ENCODE results near the gene VWA2. TPM values are rescaled to one million over a fixed set of nuclear protein-coding genes. Genes with fewer than 3 reads are reported as not detected.

VWA2 gene
- total RNA-seq, 6 experiments from 2014 or later: 0.07 TPM; not detected in 5

DNA sequence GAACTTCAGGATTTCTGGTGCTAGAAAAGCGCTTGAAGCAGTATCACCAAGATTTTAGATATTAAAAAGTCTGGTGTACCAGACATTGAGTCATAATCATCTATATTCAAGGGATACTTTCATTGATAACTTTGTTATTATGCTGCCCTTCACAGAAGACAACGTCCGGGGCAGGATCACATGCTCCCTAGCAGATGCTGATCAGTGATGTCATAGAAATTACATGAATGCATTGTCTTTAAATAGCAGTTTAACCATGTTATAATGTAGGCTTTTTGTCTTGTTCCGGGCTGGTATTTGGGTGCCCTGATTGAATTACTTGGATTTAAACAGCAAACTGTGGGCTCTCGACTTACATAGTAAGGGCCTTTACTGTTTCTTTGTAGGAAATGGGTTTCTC, 54.0 kb downstream of the VWA2 start:
- no peak for DNase-seq
- H3K27ac Mint-ChIP-seq: no peak overlapping the region
- peaks cover 17% of the 10 kb centered on the region; the same call in 1 of the 2 replicates for H3K36me3 Mint-ChIP-seq (ENCODE audit: low read depth)
- no peak for TF ChIP-seq CTCF (IDR thresholded peaks at IDR 0.05)
- H3K4me3 Mint-ChIP-seq: no peak overlapping the region
- no peaks in the 10 kb centered on the region for H3K4me1 Mint-ChIP-seq (ENCODE audit: low read depth)
- peaks cover 17% of the 10 kb centered on the region for H3K27me3 Mint-ChIP-seq (ENCODE audit: insufficient read depth)
- peaks cover 26% of the 10 kb centered on the region for H3K9me3 Mint-ChIP-seq

DNA sequence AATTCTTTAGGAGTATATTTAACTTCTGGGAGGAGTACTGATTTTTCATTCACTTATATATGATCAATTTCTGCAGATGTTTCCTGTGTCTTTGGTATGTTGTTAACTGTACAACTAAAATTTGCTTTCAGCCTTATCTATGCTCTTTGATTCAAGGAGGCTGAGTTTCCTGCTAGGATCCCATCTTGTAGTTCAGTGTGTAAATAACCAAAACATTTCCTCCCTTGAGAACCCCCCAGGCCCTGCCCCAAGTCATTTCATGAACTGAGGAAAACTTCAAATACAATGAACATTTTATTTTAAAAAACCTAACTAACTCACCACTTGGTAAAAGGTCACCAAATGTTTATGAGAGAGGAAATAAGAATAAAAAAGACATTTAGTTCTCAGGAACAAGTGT, 55.5 kb downstream of the VWA2 start:
- TF ChIP-seq CTCF (IDR thresholded peaks at IDR 0.05): no peak
- peaks cover 17% of the 10 kb centered on the region; the same call in 1 of the 2 replicates for H3K36me3 Mint-ChIP-seq (ENCODE audit: low read depth)
- H3K9me3 Mint-ChIP-seq: peaks cover 26% of the 10 kb centered on the region
- no peak for DNase-seq
- H3K27ac Mint-ChIP-seq: no peak overlapping the region
- no peak overlapping the region for H3K4me3 Mint-ChIP-seq
- H3K27me3 Mint-ChIP-seq (ENCODE audit: insufficient read depth): peaks cover 26% of the 10 kb centered on the region
- no peaks in the 10 kb centered on the region for H3K4me1 Mint-ChIP-seq (ENCODE audit: low read depth)

- Mint-ChIP-seq H3K27me3 (ENCODE audit: insufficient read depth) (peaks cover 22% of the 10 kb centered on the region), H3K36me3 (ENCODE audit: low read depth) (peaks cover 17% of the 10 kb centered on the region; the same call in 1 of the 2 replicates), H3K9me3 (peaks cover 26% of the 10 kb centered on the region), H3K27ac (no peak overlapping the region), H3K4me1 (ENCODE audit: low read depth) (no peaks in the 10 kb centered on the region), H3K4me3 (no peak overlapping the region)
- no peak for DNase-seq
- no peak for TF ChIP-seq CTCF (IDR thresholded peaks at IDR 0.05)
Observed at GRCh38 chr10:114295393-114295792, 56.3 kb downstream of the VWA2 start.

DNA sequence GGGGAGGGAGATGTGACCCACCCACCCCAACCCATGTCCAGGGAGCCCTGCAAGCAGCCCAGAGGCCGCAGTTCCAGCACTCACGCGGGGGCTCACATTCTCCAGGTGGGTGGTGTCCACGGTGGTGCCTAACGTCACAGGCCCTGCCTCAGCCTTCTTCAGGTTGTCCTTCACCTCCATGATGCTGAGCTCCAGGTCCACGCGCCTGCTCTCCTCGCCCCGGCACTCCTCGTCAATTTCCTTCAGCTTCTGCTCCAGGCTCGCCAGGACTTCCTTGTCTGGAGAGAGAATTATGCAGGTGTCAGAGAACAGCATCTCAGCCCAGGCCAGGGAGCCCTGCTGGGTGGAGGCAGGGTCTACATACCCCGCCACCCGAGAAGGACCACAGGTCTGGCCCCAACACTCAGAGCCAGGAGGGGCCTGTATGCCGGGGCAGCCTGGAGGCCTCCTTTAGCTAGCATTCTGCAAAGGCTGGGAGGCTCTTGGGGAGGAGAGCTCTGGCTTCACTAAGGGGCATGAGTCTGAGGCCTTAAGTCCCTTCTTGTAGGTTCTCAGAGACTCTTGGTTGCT, 58.2 kb downstream of the VWA2 start:
- TF ChIP-seq CTCF (IDR thresholded peaks at IDR 0.05): no peak
- Mint-ChIP-seq H3K9me3 (peaks cover 26% of the 10 kb centered on the region), H3K4me3 (no peak overlapping the region), H3K4me1 (ENCODE audit: low read depth) (no peaks in the 10 kb centered on the region), H3K27ac (no peak overlapping the region), H3K27me3 (ENCODE audit: insufficient read depth) (peaks cover 29% of the 10 kb centered on the region), H3K36me3 (ENCODE audit: low read depth) (peaks cover 17% of the 10 kb centered on the region; the same call in 1 of the 2 replicates)
- no peak for DNase-seq

DNA sequence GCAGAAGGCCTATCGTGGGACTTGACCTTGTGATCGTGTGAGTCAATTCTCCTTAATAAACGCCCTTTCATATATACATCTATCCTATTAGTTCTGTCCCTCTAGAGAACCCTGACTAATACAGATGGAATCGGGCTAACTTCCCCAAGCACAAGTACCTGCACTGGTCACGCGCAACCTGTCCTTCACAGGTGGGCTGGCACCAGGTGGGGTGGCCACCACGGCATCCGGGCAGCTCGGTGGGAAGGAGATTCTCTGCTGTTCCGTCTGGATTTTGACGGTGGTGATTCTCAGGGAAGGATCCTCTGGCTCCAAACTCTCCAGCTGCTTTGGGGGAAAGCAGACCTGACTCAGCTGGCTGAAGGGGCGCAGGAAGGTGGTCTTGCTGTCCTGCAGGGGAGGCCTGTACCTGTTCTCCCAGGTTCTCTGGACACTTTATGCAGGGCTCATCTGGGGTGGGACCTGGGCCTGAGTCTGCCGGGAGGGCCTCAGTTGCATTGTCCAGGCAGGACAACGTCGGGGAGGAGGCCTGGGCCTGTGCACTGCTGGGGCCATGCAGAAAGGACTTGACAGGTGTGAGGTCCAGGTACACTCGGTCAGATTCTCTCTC, 61.1 kb downstream of the VWA2 start:
- Mint-ChIP-seq H3K27ac (no peak overlapping the region), H3K27me3 (ENCODE audit: insufficient read depth) (peaks cover 26% of the 10 kb centered on the region), H3K9me3 (peaks cover 18% of the 10 kb centered on the region), H3K4me1 (ENCODE audit: low read depth) (peaks cover 12% of the 10 kb centered on the region), H3K36me3 (ENCODE audit: low read depth) (peaks cover 10% of the 10 kb centered on the region; the same call in 1 of the 2 replicates), H3K4me3 (no peak overlapping the region)
- no peak for DNase-seq
- TF ChIP-seq CTCF (IDR thresholded peaks at IDR 0.05): no peak

All from HFFc6 (cell line).